Measurements from ENCODE around the gene KCNG4. TPM values are rescaled to one million over a fixed set of nuclear protein-coding genes. Genes with fewer than 3 reads are reported as not detected.

The KCNG4 gene
- total and polyA plus RNA-seq, 12 donors, result not detected

GRCh38 chr16:84225126-84225525, 14.7 kb downstream of the KCNG4 start:
- Histone ChIP-seq H3K27ac (no peak overlapping the region), H3K4me3 (no peak overlapping the region), H3K36me3 (no peaks in the 10 kb centered on the region), H3K9me3 (no peaks in the 10 kb centered on the region), H3K27me3 (peaks cover 0 to 8% (median 0%) of the 10 kb centered on the region in 7 donors), H3K4me1 (peaks cover 0 to 21% (median 11%) of the 10 kb centered on the region in 9 donors)
- DNase-seq, result no peak
- ATAC-seq, result no peak
- 86 to 92% methylated on average over 3 of the region's 3 CpGs for WGBS, 2 donors
- no peak for TF ChIP-seq CTCF (IDR thresholded peaks at IDR 0.05)
- intact Hi-C loops (cut with DNase I), result loop anchor here in 2 of 10 donors (5.0 to 10.0 kb wide), 2 partner anchors 60 to 82 kb away; no protein-coding TSS in a partner anchor

- Histone ChIP-seq H3K9me3 (no peaks in the 10 kb centered on the region), H3K4me1 (peaks cover 0 to 17% (median 11%) of the 10 kb centered on the region in 9 donors), H3K36me3 (no peaks in the 10 kb centered on the region), H3K27ac (no peak overlapping the region), H3K27me3 (peaks cover 0 to 8% (median 0%) of the 10 kb centered on the region in 7 donors), H3K4me3 (no peak overlapping the region)
- ATAC-seq (no peak), DNase-seq (no peak)
- WGBS, 2 donors, result 96 to 99% methylated on average over 3 of the region's 3 CpGs
- no peak for TF ChIP-seq CTCF (IDR thresholded peaks at IDR 0.05)
- intact Hi-C loops (cut with DNase I), result loop anchor here in 1 of 10 donors (10.0 kb wide), 1 partner anchor 60 kb away; no protein-coding TSS in a partner anchor
Observed at GRCh38 chr16:84224554-84224953, 15.3 kb downstream of the KCNG4 start.

GRCh38 chr16:84223456-84223855, 16.4 kb downstream of the KCNG4 start:
- Histone ChIP-seq H3K27ac (no peak overlapping the region), H3K36me3 (no peaks in the 10 kb centered on the region), H3K4me1 (peaks cover 0 to 13% (median 8%) of the 10 kb centered on the region in 9 donors), H3K27me3 (peaks cover 0 to 13% (median 0%) of the 10 kb centered on the region in 7 donors), H3K4me3 (no peak overlapping the region), H3K9me3 (no peaks in the 10 kb centered on the region)
- 89 to 93% methylated on average over 4 of the region's 4 CpGs for WGBS, 2 donors
- intact Hi-C loops (cut with DNase I), result loop anchor here in 1 of 10 donors (10.0 kb wide), 1 partner anchor 61 kb away; no protein-coding TSS in a partner anchor
- ATAC-seq, result no peak
- TF ChIP-seq CTCF (IDR thresholded peaks at IDR 0.05), result no peak
- no peak for DNase-seq

GRCh38 chr16:84220851-84221250, 19.0 kb downstream of the KCNG4 start:
- H3K27me3 ChIP-seq, result peaks cover 0 to 17% (median 0%) of the 10 kb centered on the region in 7 donors
- no peaks in the 10 kb centered on the region for H3K9me3 ChIP-seq
- no peak overlapping the region for H3K27ac ChIP-seq
- ATAC-seq (no peak), DNase-seq (no peak)
- no peaks in the 10 kb centered on the region for H3K36me3 ChIP-seq
- TF ChIP-seq CTCF (IDR thresholded peaks at IDR 0.05), result no peak
- intact Hi-C loops (cut with DNase I), result loop anchor here in 1 of 10 donors (10.0 kb wide), 1 partner anchor 64 kb away; no protein-coding TSS in a partner anchor
- 92 to 94% methylated on average over 1 of the region's 1 CpG for whole genome bisulfite sequencing, 2 donors
- H3K4me3 ChIP-seq, result no peak overlapping the region
- H3K4me1 ChIP-seq, result no peaks in the 10 kb centered on the region
